GM18907 (cell line): ENCODE results near the gene CD300LG.

Source experiments
- ATAC-seq: cut with Tn5 transposase; IDR thresholded peaks from one replicate; pipeline ENCODE4 v1.9.1; 2021; ENCODE audit warnings: mild to moderate bottlenecking, moderate library complexity; ENCODE audit not compliant: unreplicated experiment

CD300LG gene

DNA sequence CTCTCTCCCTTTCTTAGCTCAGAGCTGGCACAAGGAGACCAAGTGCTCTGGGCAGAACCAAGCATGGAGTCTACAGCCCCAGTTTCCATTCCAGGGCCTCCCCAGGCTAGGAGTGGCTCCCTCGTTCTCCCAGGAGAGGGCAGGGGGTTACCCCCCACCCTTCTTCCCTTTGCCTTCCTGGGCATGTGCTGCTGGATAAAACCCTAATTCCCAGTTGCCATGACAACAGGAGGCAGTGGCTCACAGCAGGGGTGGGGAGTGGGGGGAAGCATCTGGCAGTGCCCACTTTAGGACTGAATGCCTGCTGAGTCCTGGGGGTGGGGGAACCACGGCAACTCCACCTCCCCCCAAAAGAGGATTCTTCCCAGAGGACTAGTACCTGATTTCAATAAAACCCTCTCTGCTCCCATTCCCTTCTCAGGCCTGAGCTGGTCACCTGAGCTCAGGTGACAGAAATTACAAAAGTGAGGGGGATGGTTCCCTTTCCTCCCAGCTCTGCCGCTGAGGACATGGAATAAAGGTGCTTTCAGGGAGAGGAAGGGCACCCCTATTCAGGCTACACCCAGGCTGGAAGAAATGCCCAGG lies 58.5 kb downstream of the CD300LG start:
- ATAC-seq: no peak

DNA sequence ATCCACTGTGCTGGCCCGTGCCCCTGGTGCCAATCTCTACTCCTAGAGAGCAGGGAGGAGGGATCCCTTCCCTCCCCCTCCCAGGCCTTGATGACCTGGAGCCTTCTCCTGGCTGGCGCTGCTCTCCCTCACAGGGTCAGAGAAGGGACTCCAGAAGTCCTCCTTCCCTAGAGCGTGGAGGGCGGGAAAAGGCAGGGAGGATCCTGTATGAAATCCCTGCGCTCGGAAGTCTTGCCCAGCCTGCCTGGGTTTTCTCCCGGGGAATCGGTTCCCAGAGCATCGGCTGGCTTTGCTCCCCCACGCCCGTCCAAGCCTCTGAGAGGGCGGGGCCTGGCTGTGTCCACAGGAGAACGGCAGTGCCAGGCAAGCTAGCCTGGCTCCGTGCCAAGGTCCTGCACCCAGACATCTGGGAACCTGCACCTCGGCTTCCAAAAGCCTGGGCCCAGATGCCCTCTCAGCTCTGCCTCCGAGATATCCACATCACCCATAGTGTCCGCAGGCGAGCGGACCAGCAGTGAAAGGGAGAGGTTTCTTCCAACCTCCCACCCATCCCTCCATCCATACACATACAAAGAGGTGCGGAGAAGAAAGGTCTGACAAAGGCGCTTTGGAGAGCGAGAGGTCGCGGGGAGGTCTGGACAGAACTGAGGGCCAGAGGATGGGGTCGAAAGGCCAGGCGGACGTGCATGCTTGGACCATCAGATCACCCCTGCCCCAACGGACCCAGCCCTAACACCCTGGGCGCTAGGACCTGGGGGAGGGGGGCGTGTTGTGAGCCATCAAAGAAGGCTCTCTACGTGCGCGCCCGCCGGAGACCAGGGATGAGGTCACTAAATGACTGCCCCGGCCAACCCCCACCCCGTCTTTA lies 59.2 kb downstream of the CD300LG start:
- no peak for ATAC-seq

DNA sequence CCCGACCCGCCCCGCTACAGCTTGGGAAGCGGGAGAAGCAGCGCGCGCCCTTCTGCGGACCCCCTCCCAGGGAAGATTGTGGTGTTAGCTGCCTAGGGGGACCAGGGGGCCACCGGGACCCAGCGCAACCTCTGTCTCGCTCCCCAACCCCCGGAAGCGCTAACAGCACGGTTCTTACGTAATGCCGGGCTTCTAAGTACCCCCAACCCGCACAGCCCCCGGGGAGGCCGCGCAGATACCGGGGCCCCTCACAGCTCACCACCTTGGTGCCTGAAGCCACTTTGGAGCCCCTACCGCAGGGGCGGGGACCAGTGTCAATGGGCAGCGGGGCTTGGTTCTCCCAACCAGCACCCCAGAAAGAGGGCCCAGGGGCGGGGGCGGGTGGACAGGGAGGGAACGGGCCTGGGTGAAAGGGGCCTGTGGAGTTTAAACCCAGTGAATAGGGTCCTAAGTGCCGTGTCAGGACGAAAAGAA lies 60.0 kb downstream of the CD300LG start:
- no peak for ATAC-seq

DNA sequence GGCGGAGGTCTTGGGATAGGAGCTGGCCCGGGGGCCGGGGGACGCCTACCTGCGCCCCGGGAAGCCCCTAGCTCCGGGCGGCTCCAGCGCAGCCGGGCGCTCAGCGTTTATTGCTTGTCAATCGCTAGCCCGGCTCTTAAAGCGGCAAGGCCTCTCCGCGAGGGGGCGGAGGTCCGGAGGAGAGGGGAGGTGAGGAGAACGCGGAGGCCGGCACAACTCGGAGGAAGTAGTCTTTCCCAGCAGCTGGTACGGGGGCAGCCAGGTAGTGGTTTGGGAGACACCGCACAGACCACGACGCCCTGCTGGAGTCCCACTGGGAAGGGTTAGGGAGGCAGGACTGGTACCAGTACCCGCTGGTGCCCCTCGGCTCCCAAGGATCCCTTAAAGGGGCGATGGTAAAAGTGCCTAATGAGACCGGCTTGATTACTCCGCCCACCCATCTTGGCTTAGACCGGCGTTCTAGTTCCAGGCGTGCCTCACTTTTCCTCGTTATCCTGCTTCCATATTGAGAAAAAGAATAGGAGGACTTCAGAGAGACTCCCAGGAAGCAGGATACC lies 60.5 kb downstream of the CD300LG start, which contains the start of gene MPP2:
TSS of gene MPP2 (minus strand) at position 112 of the 557 bp plus-strand sequence. CDS start 3,076 bp downstream, outside the sequence.
- no peak for ATAC-seq

DNA sequence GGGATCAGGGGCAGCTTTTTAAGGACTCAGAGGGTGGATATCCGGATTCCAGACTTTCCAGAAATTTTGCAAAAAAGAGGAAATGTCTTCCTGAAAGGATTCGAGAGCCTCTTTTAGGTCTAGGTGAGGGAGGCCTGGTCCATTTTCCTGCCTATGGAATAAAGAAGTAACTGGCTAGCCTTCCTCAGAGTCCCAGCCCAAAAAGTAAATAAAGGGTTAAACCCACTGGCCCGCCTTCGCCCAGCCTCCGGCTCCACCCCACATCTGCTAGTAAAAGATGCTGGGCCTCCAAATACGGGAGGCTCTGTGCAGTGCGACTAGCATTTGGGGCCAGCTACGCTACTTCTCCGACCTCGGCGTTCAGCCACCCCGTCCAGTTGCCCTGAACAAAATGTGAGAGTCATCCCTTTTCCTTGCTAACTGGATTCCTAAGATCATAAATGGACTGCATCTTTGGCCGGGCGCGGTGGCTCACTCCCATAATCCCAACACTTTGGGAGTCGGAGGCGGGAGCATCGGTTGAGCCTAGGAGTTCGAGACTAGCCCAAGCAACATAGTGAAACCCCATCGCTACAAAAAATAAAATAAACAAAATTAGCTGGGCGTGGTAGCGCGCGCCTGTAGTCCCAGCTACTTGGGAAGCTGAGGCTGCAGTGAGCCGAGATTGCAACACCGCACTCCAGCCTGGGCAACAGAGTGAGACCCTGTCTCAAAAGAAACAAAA lies 61.2 kb downstream of the CD300LG start:
- ATAC-seq: no peak

DNA sequence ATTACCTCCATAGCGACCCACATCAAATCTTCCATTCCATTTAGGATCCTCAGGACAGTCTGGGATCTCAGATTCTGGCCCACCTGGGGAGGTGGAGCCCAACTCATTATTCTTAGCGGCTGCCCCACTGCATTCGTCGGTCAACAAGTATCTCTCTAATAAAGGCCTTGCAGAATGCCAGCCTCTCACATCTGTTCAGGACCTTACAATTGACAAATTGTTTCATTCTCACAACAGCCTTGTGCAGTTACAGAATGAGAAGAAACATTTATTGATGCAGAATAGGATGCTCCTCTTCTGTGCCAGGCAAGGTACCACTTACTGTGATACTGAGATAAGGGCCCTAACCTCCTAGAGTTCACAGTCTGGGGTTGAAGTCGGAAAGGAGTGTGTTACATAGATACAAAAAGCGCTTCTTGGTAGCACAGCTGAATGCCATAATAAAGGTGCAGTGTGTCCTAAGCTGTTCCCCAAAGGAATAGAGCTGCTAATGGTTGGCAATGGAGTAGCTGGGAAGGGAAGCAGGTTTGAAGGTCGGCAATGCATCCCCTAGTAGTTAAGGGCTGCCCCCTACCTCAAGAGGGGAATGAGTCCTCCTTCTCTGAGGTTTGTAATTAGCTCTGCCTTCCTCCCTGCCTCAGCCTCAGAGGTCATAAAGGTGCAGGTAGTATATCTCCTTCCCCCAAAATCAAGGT lies 62.7 kb downstream of the CD300LG start:
- no peak for ATAC-seq

DNA sequence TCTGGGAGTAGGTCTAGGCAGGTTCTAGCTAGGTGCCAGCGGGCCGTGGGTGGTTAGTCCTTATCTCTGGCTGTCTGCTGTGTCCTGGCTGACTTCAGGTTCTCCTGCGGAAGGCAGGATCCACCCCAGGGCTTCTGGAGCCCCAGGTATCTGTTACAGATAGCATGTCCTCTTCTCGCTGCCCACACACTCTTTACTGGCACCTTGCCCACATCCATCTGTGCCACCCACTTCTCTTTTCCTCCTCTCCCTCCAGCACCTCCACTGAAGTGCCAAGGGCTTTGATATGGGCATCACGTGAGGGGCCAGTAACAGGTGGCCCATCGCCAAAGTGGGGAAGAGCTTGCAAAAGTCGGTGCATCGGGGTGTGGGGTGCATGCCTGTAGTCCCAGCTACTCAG lies 64.9 kb downstream of the CD300LG start:
- no peak for ATAC-seq

DNA sequence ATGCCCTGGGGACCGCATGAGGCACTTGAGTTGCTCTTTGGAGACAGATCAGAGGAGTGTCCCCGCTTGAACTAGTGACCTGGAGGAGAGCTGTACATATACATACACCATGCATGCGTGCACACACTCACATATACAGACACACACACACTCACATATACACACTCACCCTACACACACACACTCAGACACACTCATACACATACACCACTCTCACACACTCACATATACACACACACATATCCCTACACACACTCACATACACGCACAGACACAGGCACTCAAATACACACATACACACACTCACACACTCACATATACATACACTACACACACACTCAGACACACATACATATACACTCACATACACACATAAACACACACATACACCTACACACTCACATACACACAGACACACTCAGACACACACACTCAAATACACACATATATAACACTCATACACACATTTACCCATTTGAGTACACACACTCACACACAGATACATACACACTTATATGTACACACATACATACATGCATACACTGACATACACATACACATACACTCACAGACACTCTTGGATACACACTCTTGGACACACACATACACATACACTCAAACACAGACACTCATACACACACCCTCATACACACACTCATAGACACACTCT lies 65.8 kb downstream of the CD300LG start:
- no peak for ATAC-seq
